ENCODE results near the gene IL22RA1. TPM values are rescaled to one million over a fixed set of nuclear protein-coding genes. Genes with fewer than 3 reads are reported as not detected.

The IL22RA1 gene
- polyA plus RNA-seq, 1 donor from 2014 or later, result not detected

- Histone ChIP-seq H3K9me3 (ENCODE audit: low read length) (no peaks in the 10 kb centered on the region), H3K36me3 (ENCODE audit: insufficient read depth, low read length) (no peaks in the 10 kb centered on the region), H3F3A (ENCODE audit: insufficient read depth, low read length, poor library complexity, severe bottlenecking) (no peaks in the 10 kb centered on the region), H3K27me3 (ENCODE audit: insufficient read depth, low read depth, low read length) (no peaks in the 10 kb centered on the region), H3K9ac (ENCODE audit: low read length) (no peak overlapping the region), H3K27ac (ENCODE audit: low read length) (no peak overlapping the region), H3K9me2 (ENCODE audit: insufficient read depth, low read length) (no peaks in the 10 kb centered on the region), H4K20me1 (ENCODE audit: insufficient read depth) (no peaks in the 10 kb centered on the region), H3K4me2 (ENCODE audit: low read length) (no peak overlapping the region), H3K4me3 (ENCODE audit: low read length) (no peak overlapping the region), H3K79me2 (replicated peaks; ENCODE audit: insufficient read depth, low read length) (no peaks in the 10 kb centered on the region), H2AFZ (ENCODE audit: low read depth, low read length) (no peak overlapping the region)
- no peak for TF ChIP-seq SMC3 (conservative IDR thresholded peaks at IDR 0.05; ENCODE audit: poor library complexity)
- no peak for TF ChIP-seq POLR2AphosphoS5 (IDR thresholded peaks at IDR 0.05)
- no peak for TF ChIP-seq MXI1 (conservative IDR thresholded peaks at IDR 0.05; ENCODE audit: poor library complexity, severe bottlenecking)
- no peak for TF ChIP-seq EZH2 (IDR thresholded peaks at IDR 0.05; ENCODE audit: borderline replicate concordance, insufficient read depth, low read length, poor library complexity, severe bottlenecking)
- TF ChIP-seq EP300 (conservative IDR thresholded peaks at IDR 0.05; ENCODE audit: poor library complexity, severe bottlenecking), result no peak
- no peak for TF ChIP-seq TAF1 (IDR thresholded peaks at IDR 0.05; ENCODE audit: low read depth)
- TF ChIP-seq CTCF (IDR thresholded peaks at IDR 0.05; ENCODE audit: poor library complexity, severe bottlenecking), result no peak
- no peak for TF ChIP-seq RAD21 (conservative IDR thresholded peaks at IDR 0.05)
- no peak for TF ChIP-seq REST (IDR thresholded peaks at IDR 0.05; ENCODE audit: borderline replicate concordance)
Observed at GRCh38 chr1:24118410-24119242, 24.3 kb downstream of the IL22RA1 start.

- no peaks in the 10 kb centered on the region for H3K9me2 ChIP-seq (ENCODE audit: insufficient read depth, low read length)
- H3K9ac ChIP-seq (ENCODE audit: low read length), result no peak overlapping the region
- H3K36me3 ChIP-seq (ENCODE audit: insufficient read depth, low read length), result no peaks in the 10 kb centered on the region
- no peaks in the 10 kb centered on the region for H3F3A ChIP-seq (ENCODE audit: insufficient read depth, low read length, poor library complexity, severe bottlenecking)
- H3K9me3 ChIP-seq (ENCODE audit: low read length), result no peaks in the 10 kb centered on the region
- no peak overlapping the region for H3K4me3 ChIP-seq (ENCODE audit: low read length)
- H4K20me1 ChIP-seq (ENCODE audit: insufficient read depth), result no peaks in the 10 kb centered on the region
- H3K4me2 ChIP-seq (ENCODE audit: low read length), result no peak overlapping the region
- no peak for TF ChIP-seq TAF1 (IDR thresholded peaks at IDR 0.05; ENCODE audit: low read depth)
- no peak for TF ChIP-seq EP300 (conservative IDR thresholded peaks at IDR 0.05; ENCODE audit: poor library complexity, severe bottlenecking)
- H3K27me3 ChIP-seq (ENCODE audit: insufficient read depth, low read depth, low read length), result no peaks in the 10 kb centered on the region
- H3K79me2 ChIP-seq (replicated peaks; ENCODE audit: insufficient read depth, low read length), result no peaks in the 10 kb centered on the region
- no peak overlapping the region for H2AFZ ChIP-seq (ENCODE audit: low read depth, low read length)
- H3K27ac ChIP-seq (ENCODE audit: low read length), result no peak overlapping the region
Observed at GRCh38 chr1:24117722-24118409, 25.1 kb downstream of the IL22RA1 start.
